GM12801 (cell line): Measurements from ENCODE around the gene IRF6.

Experiments
- CTCF ChIP-seq: IDR thresholded peaks from one replicate; pipeline ENCODE4 v1.5.1; 2011; ENCODE audit warnings: control low read depth; ENCODE audit not compliant: insufficient read length; ENCODE audit errors: extremely low read depth

Gene IRF6

GRCh38 chr1:209767096-209767495 lies 38.8 kb downstream of the IRF6 start:
- TF ChIP-seq CTCF, result no peak

GRCh38 chr1:209766051-209766450 lies 39.9 kb downstream of the IRF6 start:
- no peak for TF ChIP-seq CTCF

- TF ChIP-seq CTCF, result no peak
Observed at GRCh38 chr1:209761011-209761635, 44.8 kb downstream of the IRF6 start.

GRCh38 chr1:209759829-209760359 lies 46.0 kb downstream of the IRF6 start:
- TF ChIP-seq CTCF, result no peak

GRCh38 chr1:209758400-209758799 lies 47.5 kb downstream of the IRF6 start:
- no peak for TF ChIP-seq CTCF

- TF ChIP-seq CTCF, result no peak
Observed at GRCh38 chr1:209756615-209757445, 49.1 kb downstream of the IRF6 start.

GRCh38 chr1:209755926-209756614 lies 49.9 kb downstream of the IRF6 start, which contains the start of gene TRAF3IP3:
TRAF3IP3 (plus strand) TSS chr1:209756053; CDS start chr1:209760040, 3,987 bp downstream.
- TF ChIP-seq CTCF, result no peak
